HEK293 (cell line): Measurements from ENCODE around the gene GPR161.

Experiments
- BCL11A ChIP-seq: fragments of 450-650 bp; formaldehyde crosslinking; IDR thresholded peaks from 2 replicates; pipeline ENCODE4 v1.5.1; 2016; ENCODE audit warnings: low read depth, missing biosample characterization, missing genetic modification characterization
- GLI4 ChIP-seq: fragments of 450-650 bp; formaldehyde crosslinking; IDR thresholded peaks from 2 replicates; pipeline ENCODE4 v1.5.1; 2016; ENCODE audit warnings: missing biosample characterization, missing genetic modification characterization
- GLIS2 ChIP-seq: fragments of 450-650 bp; formaldehyde crosslinking; IDR thresholded peaks from 2 replicates; pipeline ENCODE4 v1.5.1; 2016; ENCODE audit warnings: missing biosample characterization, missing genetic modification characterization
- INSM2 ChIP-seq: fragments of 450-650 bp; formaldehyde crosslinking; IDR thresholded peaks from 2 replicates; pipeline ENCODE4 v1.5.1; 2016; ENCODE audit warnings: missing biosample characterization, missing genetic modification characterization
- MYNN ChIP-seq: fragments of 450-650 bp; formaldehyde crosslinking; IDR thresholded peaks from 2 replicates; pipeline ENCODE4 v1.5.1; 2016; ENCODE audit warnings: missing biosample characterization, missing genetic modification characterization, borderline replicate concordance
- PATZ1 ChIP-seq: fragments of 450-650 bp; formaldehyde crosslinking; IDR thresholded peaks from 2 replicates; pipeline ENCODE4 v1.5.1; 2016; ENCODE audit warnings: missing biosample characterization, missing genetic modification characterization
- SETDB1 ChIP-seq: IDR thresholded peaks from one replicate; pipeline ENCODE4 v1.6.1; 2017; ENCODE audit warnings: mild to moderate bottlenecking, low read length, moderate library complexity, mixed read lengths; ENCODE audit not compliant: insufficient read length
- TRIM28 ChIP-seq: IDR thresholded peaks from 2 replicates; pipeline ENCODE4 v1.6.1; 2011; ENCODE audit warnings: low read length, control low read depth, borderline replicate concordance
- WT1 ChIP-seq: fragments of 450-650 bp; formaldehyde crosslinking; IDR thresholded peaks from 2 replicates; pipeline ENCODE4 v1.5.1; 2016; ENCODE audit warnings: missing biosample characterization, missing genetic modification characterization
- YY1 ChIP-seq: fragments of 450-650 bp; formaldehyde crosslinking; IDR thresholded peaks from 2 replicates; pipeline ENCODE4 v1.5.1; 2018; ENCODE audit warnings: missing biosample characterization, missing genetic modification characterization
- ZBTB10 ChIP-seq: fragments of 450-650 bp; formaldehyde crosslinking; IDR thresholded peaks from 2 replicates; pipeline ENCODE4 v1.5.1; 2016; ENCODE audit warnings: missing biosample characterization, missing genetic modification characterization
- ZBTB20 ChIP-seq: fragments of 450-650 bp; formaldehyde crosslinking; IDR thresholded peaks from 2 replicates; pipeline ENCODE4 v1.5.1; 2016; ENCODE audit warnings: missing biosample characterization, missing genetic modification characterization
- ZBTB6 ChIP-seq: fragments of 450-650 bp; formaldehyde crosslinking; IDR thresholded peaks from 2 replicates; pipeline ENCODE4 v1.5.1; 2017; ENCODE audit warnings: missing biosample characterization, missing genetic modification characterization
- ZFP3 ChIP-seq: fragments of 450-650 bp; formaldehyde crosslinking; IDR thresholded peaks from 2 replicates; pipeline ENCODE4 v1.5.1; 2016; ENCODE audit warnings: low read depth, missing biosample characterization, missing genetic modification characterization
- ZNF10 ChIP-seq: fragments of 450-650 bp; formaldehyde crosslinking; IDR thresholded peaks from 2 replicates; pipeline ENCODE4 v1.5.1; 2017; ENCODE audit warnings: missing biosample characterization, missing genetic modification characterization
- ZNF140 ChIP-seq: fragments of 450-650 bp; formaldehyde crosslinking; IDR thresholded peaks from 2 replicates; pipeline ENCODE4 v1.5.1; 2016; ENCODE audit warnings: missing biosample characterization, missing genetic modification characterization
- ZNF157 ChIP-seq: fragments of 450-650 bp; formaldehyde crosslinking; IDR thresholded peaks from 2 replicates; pipeline ENCODE4 v1.5.1; 2016; ENCODE audit warnings: missing biosample characterization, missing genetic modification characterization
- ZNF184 ChIP-seq: fragments of 450-650 bp; IDR thresholded peaks from 2 replicates; pipeline ENCODE4 v1.5.1; 2018; ENCODE audit warnings: missing biosample characterization, mild to moderate bottlenecking, missing genetic modification characterization
- ZNF19 ChIP-seq: fragments of 450-650 bp; formaldehyde crosslinking; IDR thresholded peaks from 2 replicates; pipeline ENCODE4; 2016; ENCODE audit warnings: missing biosample characterization, missing genetic modification characterization, low read depth
- ZNF24 ChIP-seq: fragments of 450-650 bp; formaldehyde crosslinking; IDR thresholded peaks from 2 replicates; pipeline ENCODE4 v1.5.1; 2016; ENCODE audit warnings: missing biosample characterization, missing genetic modification characterization
- ZNF311 ChIP-seq: fragments of 450-650 bp; formaldehyde crosslinking; IDR thresholded peaks from 2 replicates; pipeline ENCODE4 v1.5.1; 2017; ENCODE audit warnings: missing biosample characterization, missing genetic modification characterization, borderline replicate concordance
- ZNF354C ChIP-seq: fragments of 450-650 bp; formaldehyde crosslinking; IDR thresholded peaks from 2 replicates; pipeline ENCODE4 v1.5.1; 2016; ENCODE audit warnings: missing biosample characterization, missing genetic modification characterization, low read depth, borderline replicate concordance
- ZNF514 ChIP-seq: fragments of 450-650 bp; formaldehyde crosslinking; IDR thresholded peaks from 2 replicates; pipeline ENCODE4 v1.5.1; 2016; ENCODE audit warnings: missing biosample characterization, missing genetic modification characterization
- ZNF585B ChIP-seq: fragments of 450-650 bp; formaldehyde crosslinking; IDR thresholded peaks from 2 replicates; pipeline ENCODE4 v1.5.1; 2016; ENCODE audit warnings: missing biosample characterization, missing genetic modification characterization
- ZNF704 ChIP-seq: fragments of 450-650 bp; formaldehyde crosslinking; IDR thresholded peaks from 2 replicates; pipeline ENCODE4 v1.5.1; 2016; ENCODE audit warnings: missing biosample characterization, missing genetic modification characterization
- TF ChIP-seq, protein P1 (sequence below): fragments of 450-650 bp; formaldehyde crosslinking; IDR thresholded peaks from 2 replicates; pipeline ENCODE4 v1.5.1; 2017; ENCODE audit warnings: missing biosample characterization, missing genetic modification characterization
- TF ChIP-seq, protein P2 (sequence below): fragments of 450-650 bp; formaldehyde crosslinking; IDR thresholded peaks from 2 replicates; pipeline ENCODE4 v1.5.1; 2016; ENCODE audit warnings: missing biosample characterization, missing genetic modification characterization

Gene GPR161

DNA sequence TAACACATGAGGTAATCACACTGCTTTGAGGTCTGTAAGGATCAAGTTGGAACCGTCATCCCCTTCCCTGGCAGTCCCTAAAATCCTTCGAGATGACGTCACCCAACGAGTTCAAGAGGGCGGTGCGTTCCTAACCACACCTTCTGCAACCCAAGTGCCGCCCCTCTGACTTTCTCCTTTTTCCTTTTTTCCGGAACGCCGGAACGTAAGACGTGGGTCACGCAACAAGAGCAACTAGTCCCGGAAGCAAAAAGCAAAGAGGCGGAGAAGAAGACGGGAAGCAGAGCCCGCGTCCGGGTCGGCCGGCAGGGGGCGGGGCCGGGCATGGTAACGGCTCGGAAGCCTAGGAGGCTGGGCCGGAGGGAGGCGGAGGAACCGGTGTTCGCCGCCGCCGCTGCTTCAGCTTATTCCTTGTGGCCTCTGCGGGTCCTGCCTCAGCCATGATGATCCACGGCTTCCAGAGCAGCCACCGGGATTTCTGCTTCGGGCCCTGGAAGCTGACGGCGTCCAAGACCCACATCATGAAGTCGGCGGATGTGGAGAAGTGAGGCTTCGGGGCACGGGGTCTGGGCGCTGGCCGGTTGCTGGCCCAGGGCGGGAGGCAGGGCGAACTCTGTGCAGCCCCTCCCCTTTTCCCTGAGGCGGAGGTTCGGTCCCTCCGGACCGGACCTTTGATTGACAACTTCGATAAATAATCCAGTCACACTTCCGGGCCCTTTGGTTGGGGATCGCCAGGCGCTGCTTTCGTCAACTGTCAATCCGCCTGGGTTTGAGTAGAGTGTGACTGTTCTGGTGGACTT, 42.1 kb upstream of the GPR161 start, which contains the start of gene TIPRL (continued):
- TF ChIP-seq ZNF10 (tag by site-specific recombination), result peak; percentile 49; the same call in 1 of the 2 replicates
- peak; percentile 84 for TF ChIP-seq INSM2 (tag by site-specific recombination)
- peak; percentile 63 for TF ChIP-seq PATZ1 (tag by site-specific recombination)
- TF ChIP-seq ZNF157 (tag by site-specific recombination), result no peak
- peak; percentile 29; the same call in 1 of the 2 replicates for TF ChIP-seq WT1
- TF ChIP-seq ZNF24 (tag by site-specific recombination), result peak; percentile 90; the same call in 1 of the 2 replicates
- TF ChIP-seq, protein P1, sequence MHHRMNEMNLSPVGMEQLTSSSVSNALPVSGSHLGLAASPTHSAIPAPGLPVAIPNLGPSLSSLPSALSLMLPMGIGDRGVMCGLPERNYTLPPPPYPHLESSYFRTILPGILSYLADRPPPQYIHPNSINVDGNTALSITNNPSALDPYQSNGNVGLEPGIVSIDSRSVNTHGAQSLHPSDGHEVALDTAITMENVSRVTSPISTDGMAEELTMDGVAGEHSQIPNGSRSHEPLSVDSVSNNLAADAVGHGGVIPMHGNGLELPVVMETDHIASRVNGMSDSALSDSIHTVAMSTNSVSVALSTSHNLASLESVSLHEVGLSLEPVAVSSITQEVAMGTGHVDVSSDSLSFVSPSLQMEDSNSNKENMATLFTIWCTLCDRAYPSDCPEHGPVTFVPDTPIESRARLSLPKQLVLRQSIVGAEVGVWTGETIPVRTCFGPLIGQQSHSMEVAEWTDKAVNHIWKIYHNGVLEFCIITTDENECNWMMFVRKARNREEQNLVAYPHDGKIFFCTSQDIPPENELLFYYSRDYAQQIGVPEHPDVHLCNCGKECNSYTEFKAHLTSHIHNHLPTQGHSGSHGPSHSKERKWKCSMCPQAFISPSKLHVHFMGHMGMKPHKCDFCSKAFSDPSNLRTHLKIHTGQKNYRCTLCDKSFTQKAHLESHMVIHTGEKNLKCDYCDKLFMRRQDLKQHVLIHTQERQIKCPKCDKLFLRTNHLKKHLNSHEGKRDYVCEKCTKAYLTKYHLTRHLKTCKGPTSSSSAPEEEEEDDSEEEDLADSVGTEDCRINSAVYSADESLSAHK, result peak; percentile 50; the same call in 1 of the 2 replicates
- no peak for TF ChIP-seq ZBTB10
- TF ChIP-seq, protein P2, sequence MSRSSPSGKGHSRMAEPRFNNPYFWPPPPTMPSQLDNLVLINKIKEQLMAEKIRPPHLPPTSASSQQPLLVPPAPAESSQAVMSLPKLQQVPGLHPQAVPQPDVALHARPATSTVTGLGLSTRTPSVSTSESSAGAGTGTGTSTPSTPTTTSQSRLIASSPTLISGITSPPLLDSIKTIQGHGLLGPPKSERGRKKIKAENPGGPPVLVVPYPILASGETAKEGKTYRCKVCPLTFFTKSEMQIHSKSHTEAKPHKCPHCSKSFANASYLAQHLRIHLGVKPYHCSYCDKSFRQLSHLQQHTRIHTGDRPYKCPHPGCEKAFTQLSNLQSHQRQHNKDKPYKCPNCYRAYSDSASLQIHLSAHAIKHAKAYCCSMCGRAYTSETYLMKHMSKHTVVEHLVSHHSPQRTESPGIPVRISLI (tag by site-specific recombination), result peak; percentile 85; the same call in 1 of the 2 replicates
- TF ChIP-seq YY1 (tag by site-specific recombination), result peak; percentile 40; the same call in 1 of the 2 replicates
- TF ChIP-seq ZNF184, result peak; percentile 71; the same call in 1 of the 2 replicates
- no peak for TF ChIP-seq SETDB1
- TF ChIP-seq ZNF514 (tag by site-specific recombination), result no peak
- TF ChIP-seq MYNN (tag by site-specific recombination), result no peak
- TF ChIP-seq ZNF19 (tag by site-specific recombination), result no peak
- TF ChIP-seq GLI4 (tag by site-specific recombination), result no peak
- peak; percentile 28; the same call in 1 of the 2 replicates for TF ChIP-seq BCL11A
- no peak for TF ChIP-seq ZNF585B (tag by site-specific recombination)
- no peak for TF ChIP-seq ZNF311
- peak; percentile 88 for TF ChIP-seq ZBTB20 (tag by site-specific recombination)
- no peak for TF ChIP-seq ZNF354C
- TF ChIP-seq TRIM28, result peak; percentile 8; the same call in 1 of the 2 replicates
- TF ChIP-seq ZNF140 (tag by site-specific recombination), result no peak
- TF ChIP-seq ZFP3, result no peak
- TF ChIP-seq ZBTB6 (tag by site-specific recombination), result no peak
- no peak for TF ChIP-seq GLIS2 (tag by site-specific recombination)
- TF ChIP-seq ZNF704, result no peak
